Vagina (tissue), 2 donors: ENCODE data around the gene TEAD1. TPM values are rescaled to one million over a fixed set of nuclear protein-coding genes. Genes with fewer than 3 reads are reported as not detected.

Experiments
- DNase-seq, 2 donors: peaks; one replicate each; pipeline ENCODE4 v3.0.0-alpha.2; 2017; ENCODE audit errors: extremely low spot score in 2 of 2
- H3K27ac ChIP-seq: fragments of 200-600 bp; sonication (generic); one replicate; pipeline ENCODE4 v1.5.1; 2019
- H3K27me3 ChIP-seq: fragments of 200-600 bp; sonication (generic); one replicate; pipeline ENCODE4 v1.5.1; 2019
- H3K36me3 ChIP-seq, 2 donors: fragments of 200-600 bp; sonication (generic); one replicate each; pipeline ENCODE4 v1.5.1; 2017 to 2019
- H3K4me1 ChIP-seq: fragments of 200-600 bp; sonication (generic); one replicate; pipeline ENCODE4 v1.5.1; 2019
- H3K4me3 ChIP-seq, 2 donors: fragments of 200-600 bp; sonication (generic); 1 replicate in 1 of 2; 2 replicates in 1 of 2; pipeline ENCODE4 v1.5.1; 2016 to 2019
- H3K9me3 ChIP-seq: fragments of 200-600 bp; sonication (generic); one replicate; pipeline ENCODE4 v1.5.1; 2019
- POLR2A ChIP-seq, 2 donors: fragments of 450-650 bp; IDR thresholded peaks; one replicate each; pipeline ENCODE4 v1.6.1; 2017; ENCODE audit warnings: antibody characterized with exemption in 2 of 2, mild to moderate bottlenecking in 2 of 2, moderate library complexity in 2 of 2
- POLR2AphosphoS5 ChIP-seq, 2 donors: sonication (generic); formaldehyde crosslinking; IDR thresholded peaks; one replicate each; pipeline ENCODE4 v1.9.0; 2017; ENCODE audit warnings: antibody characterized with exemption in 2 of 2, mild to moderate bottlenecking in 2 of 2, low read depth in 1 of 2; ENCODE audit not compliant: insufficient read depth in 1 of 2
- intact Hi-C: fragments of 100-400 bp; cut with DNase I; formaldehyde crosslinking; loops from one replicate; pipeline ENCODE4 v1.15.1; 2023
- total RNA-seq: library from RNA; depleted of rRNA; stranded (reverse); fragments of >200 nt; gene quantifications from one replicate; pipeline ENCODE4 v1.2.3, GENCODE V29; 2016
- TF ChIP-seq, protein P1 (sequence below), 3 experiments: fragments of 450-650 bp in 2 of 3; fragments of 200-600 bp in 1 of 3; sonication (generic) in 1 of 3; IDR thresholded peaks; one replicate each; pipeline ENCODE4 v1.5.1; 2017 to 2019; ENCODE audit warnings: antibody characterized with exemption in 3 of 3, mild to moderate bottlenecking in 2 of 3, moderate library complexity in 2 of 3

TEAD1 gene
- total RNA-seq, 1 donor from 2014 or later = 50.3 TPM

GRCh38 chr11:12845739-12846358, 171.6 kb downstream of the TEAD1 start:
- Histone ChIP-seq H3K36me3 (no peaks in the 10 kb centered on the region), H3K9me3 (no peaks in the 10 kb centered on the region), H3K27me3 (no peaks in the 10 kb centered on the region), H3K27ac (peak overlapping the region; percentile 49), H3K4me3 (no peak overlapping the region), H3K4me1 (peaks cover 55% of the 10 kb centered on the region)
- intact Hi-C loops = no loop called here
- no peak for DNase-seq
- TF ChIP-seq, protein P1, sequence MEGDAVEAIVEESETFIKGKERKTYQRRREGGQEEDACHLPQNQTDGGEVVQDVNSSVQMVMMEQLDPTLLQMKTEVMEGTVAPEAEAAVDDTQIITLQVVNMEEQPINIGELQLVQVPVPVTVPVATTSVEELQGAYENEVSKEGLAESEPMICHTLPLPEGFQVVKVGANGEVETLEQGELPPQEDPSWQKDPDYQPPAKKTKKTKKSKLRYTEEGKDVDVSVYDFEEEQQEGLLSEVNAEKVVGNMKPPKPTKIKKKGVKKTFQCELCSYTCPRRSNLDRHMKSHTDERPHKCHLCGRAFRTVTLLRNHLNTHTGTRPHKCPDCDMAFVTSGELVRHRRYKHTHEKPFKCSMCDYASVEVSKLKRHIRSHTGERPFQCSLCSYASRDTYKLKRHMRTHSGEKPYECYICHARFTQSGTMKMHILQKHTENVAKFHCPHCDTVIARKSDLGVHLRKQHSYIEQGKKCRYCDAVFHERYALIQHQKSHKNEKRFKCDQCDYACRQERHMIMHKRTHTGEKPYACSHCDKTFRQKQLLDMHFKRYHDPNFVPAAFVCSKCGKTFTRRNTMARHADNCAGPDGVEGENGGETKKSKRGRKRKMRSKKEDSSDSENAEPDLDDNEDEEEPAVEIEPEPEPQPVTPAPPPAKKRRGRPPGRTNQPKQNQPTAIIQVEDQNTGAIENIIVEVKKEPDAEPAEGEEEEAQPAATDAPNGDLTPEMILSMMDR (IDR thresholded peaks at IDR 0.05) = no peak
- TF ChIP-seq POLR2AphosphoS5 (IDR thresholded peaks at IDR 0.05; ENCODE audit: insufficient read depth in 1 of 2, low read depth in 1 of 2) (no peak), POLR2A (IDR thresholded peaks at IDR 0.05) (no peak)

DNA sequence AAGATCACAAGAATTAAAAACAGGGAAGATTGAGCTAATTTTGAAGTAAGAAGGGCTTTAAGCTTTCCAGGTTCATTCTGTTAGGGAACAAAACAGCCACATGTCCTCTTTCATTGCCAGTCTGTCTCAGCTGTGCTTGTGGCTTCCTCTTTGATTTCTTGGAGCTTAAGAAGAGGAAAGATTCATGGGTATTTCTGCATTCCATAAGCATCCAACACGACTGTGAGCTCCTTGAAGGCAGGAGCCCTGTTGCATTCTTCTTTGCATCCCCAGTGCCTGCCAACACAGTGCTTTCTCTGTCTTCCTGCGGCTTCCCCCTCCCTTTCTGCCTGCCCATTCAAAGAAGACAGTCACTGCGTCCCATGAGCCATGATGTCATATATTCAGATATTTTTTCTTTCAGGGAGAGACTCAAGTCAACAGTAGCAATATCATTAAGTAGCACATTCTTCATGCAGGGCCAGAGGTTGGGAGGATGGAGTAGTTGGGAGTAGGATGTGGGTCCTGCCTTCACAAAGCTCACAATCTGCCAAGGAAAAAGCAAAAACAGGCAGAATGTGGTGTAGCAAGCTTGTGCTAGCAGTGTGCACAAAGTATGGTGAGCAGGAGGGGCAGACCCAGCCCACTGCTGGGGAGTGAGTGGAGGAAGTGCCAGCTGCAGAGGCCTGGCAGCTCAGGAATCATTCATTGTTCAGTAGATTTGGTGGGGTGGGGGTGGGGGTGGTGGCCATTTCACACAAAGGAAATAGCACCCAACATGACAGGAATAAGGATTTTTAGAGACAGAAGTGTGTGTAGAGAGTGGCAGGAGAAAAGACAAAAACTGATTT, 172.8 kb downstream of the TEAD1 start:
- Histone ChIP-seq H3K27me3 (no peaks in the 10 kb centered on the region), H3K9me3 (no peaks in the 10 kb centered on the region), H3K27ac (no peak overlapping the region), H3K36me3 (no peaks in the 10 kb centered on the region), H3K4me3 (no peak overlapping the region), H3K4me1 (peaks cover 43% of the 10 kb centered on the region)
- intact Hi-C loops = no loop called here
- DNase-seq = peak in 1 of 2 donors; percentile 67
- TF ChIP-seq POLR2AphosphoS5 (IDR thresholded peaks at IDR 0.05; ENCODE audit: insufficient read depth in 1 of 2, low read depth in 1 of 2) (no peak), POLR2A (IDR thresholded peaks at IDR 0.05) (no peak)
- TF ChIP-seq, protein P1 (IDR thresholded peaks at IDR 0.05) = no peak

GRCh38 chr11:12848413-12848812, 174.2 kb downstream of the TEAD1 start:
- Histone ChIP-seq H3K36me3 (no peaks in the 10 kb centered on the region), H3K4me3 (no peak overlapping the region), H3K27ac (no peak overlapping the region), H3K9me3 (no peaks in the 10 kb centered on the region), H3K27me3 (no peaks in the 10 kb centered on the region), H3K4me1 (peaks cover 38% of the 10 kb centered on the region)
- intact Hi-C loops = no loop called here
- TF ChIP-seq POLR2A (IDR thresholded peaks at IDR 0.05) = no peak
- TF ChIP-seq, protein P1 (IDR thresholded peaks at IDR 0.05) = no peak
- no peak for TF ChIP-seq POLR2AphosphoS5 (IDR thresholded peaks at IDR 0.05; ENCODE audit: insufficient read depth in 1 of 2, low read depth in 1 of 2)
- no peak for DNase-seq

- no peaks in the 10 kb centered on the region for H3K36me3 ChIP-seq
- H3K27ac ChIP-seq = peak overlapping the region; percentile 72
- TF ChIP-seq POLR2AphosphoS5 (IDR thresholded peaks at IDR 0.05; ENCODE audit: insufficient read depth in 1 of 2, low read depth in 1 of 2) (no peak), POLR2A (IDR thresholded peaks at IDR 0.05) (no peak)
- TF ChIP-seq, protein P1 (IDR thresholded peaks at IDR 0.05) = no peak
- intact Hi-C loops = no loop called here
- peaks cover 28% of the 10 kb centered on the region for H3K4me1 ChIP-seq
- no peaks in the 10 kb centered on the region for H3K27me3 ChIP-seq
- H3K9me3 ChIP-seq = no peaks in the 10 kb centered on the region
- no peak overlapping the region for H3K4me3 ChIP-seq
- DNase-seq = no peak
Measured at GRCh38 chr11:12853325-12853651, 179.1 kb downstream of the TEAD1 start.
